Fibroblast of mammary gland (primary cell): ENCODE results near the gene ZNF366.

Experiments
- DNase-seq: peaks from one replicate; pipeline ENCODE4 v3.0.0-alpha.2; 2010; ENCODE audit warnings: low read depth
- H3K4me3 ChIP-seq: 2 replicates; pipeline ENCODE4 v1.5.1; 2011; ENCODE audit warnings: low read depth, mild to moderate bottlenecking, low read length, moderate library complexity; ENCODE audit not compliant: control insufficient read depth
- TF ChIP-seq, protein P1 (sequence below): conservative IDR thresholded peaks from 2 replicates; pipeline ENCODE4 v1.5.1; 2011; ENCODE audit warnings: low read depth, low read length, inconsistent platforms; ENCODE audit not compliant: control insufficient read depth, insufficient read depth

Gene ZNF366

DNA sequence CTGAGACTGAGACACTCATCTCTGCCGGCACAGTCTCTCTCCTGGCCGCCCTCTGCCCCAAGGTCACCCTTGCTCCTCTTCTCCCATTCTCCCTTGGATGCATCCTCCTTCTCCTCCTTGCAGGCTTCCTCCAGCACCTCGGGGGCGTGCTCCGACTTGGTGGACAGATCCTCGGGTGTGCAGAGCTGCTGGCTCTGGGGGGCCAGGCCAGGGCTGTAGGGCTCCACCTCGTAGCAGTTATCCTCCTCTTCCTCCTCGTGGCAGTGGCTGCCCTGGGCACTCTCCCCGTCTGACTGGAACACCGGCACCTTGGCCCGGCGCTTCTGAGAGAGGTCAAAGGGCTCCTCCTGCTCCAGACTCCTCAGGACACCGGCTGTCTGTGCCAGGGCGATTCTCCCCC lies 63.3 kb downstream of the ZNF366 start:
- no peak overlapping the region for H3K4me3 ChIP-seq
- TF ChIP-seq, protein P1, sequence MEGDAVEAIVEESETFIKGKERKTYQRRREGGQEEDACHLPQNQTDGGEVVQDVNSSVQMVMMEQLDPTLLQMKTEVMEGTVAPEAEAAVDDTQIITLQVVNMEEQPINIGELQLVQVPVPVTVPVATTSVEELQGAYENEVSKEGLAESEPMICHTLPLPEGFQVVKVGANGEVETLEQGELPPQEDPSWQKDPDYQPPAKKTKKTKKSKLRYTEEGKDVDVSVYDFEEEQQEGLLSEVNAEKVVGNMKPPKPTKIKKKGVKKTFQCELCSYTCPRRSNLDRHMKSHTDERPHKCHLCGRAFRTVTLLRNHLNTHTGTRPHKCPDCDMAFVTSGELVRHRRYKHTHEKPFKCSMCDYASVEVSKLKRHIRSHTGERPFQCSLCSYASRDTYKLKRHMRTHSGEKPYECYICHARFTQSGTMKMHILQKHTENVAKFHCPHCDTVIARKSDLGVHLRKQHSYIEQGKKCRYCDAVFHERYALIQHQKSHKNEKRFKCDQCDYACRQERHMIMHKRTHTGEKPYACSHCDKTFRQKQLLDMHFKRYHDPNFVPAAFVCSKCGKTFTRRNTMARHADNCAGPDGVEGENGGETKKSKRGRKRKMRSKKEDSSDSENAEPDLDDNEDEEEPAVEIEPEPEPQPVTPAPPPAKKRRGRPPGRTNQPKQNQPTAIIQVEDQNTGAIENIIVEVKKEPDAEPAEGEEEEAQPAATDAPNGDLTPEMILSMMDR: no peak
- no peak for DNase-seq

DNA sequence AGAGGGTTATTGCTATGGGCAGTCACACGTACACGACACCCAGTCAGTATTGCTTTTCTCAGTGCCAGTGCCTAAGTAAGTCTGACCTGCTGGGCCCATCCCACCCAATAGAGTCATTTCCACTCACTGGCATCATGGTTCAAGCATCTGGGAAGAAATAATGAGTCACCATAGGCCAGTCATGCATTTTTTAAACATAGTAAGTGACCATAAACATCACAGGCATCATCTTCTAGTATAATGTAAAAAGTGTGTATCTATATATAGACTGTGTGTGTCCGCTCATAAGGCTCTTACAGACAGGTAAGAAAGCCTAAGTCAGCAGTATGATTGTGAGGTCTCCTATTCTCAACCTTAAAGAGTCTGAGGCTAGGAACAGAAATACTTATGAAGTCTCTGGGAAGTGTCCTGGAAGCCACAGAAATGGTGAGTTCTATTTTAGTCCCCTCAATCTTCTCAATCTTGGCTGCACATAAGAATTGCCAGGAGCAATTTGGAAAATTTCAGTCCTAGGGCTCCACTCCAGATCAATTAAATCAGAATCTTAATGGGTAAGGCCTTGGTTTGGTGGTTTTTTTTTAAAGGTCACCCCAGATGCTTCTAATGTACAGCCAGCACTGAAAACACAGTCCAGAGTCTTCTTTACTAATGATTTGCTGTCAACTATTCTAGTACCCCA lies 65.2 kb downstream of the ZNF366 start:
- TF ChIP-seq, protein P1: no peak
- DNase-seq: peak; percentile 98
- H3K4me3 ChIP-seq: no peak overlapping the region

DNA sequence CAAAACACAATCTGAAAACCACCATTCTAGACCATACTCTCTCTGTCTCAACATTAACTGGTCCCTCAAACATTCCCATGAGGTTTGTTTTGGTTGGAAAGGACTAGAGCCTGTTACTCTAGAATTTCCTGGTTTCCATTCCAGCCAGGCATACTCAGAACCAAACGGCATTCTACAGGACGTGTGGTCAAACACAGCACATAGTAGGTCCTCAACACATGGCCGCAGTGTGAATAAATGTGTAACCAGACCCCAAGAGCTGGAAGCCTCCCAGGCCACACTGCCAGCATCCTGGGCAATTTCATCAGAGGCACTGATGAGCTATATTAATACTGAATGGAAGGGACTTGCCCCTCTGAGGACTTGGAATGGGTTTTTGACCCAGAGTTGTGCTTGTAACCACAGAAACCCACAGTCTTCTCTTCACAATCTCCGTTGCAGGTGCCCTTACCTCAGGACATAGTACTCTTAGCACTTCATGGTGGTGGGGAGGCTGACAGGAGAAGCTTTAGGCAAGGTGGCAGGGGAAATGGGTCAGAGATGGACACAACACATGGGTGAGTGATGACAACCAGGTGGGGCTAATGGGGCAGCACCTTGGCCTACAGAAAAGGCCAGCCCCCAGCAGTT lies 66.0 kb downstream of the ZNF366 start:
- H3K4me3 ChIP-seq: no peak overlapping the region
- DNase-seq: peak; percentile 41
- TF ChIP-seq, protein P1: no peak

DNA sequence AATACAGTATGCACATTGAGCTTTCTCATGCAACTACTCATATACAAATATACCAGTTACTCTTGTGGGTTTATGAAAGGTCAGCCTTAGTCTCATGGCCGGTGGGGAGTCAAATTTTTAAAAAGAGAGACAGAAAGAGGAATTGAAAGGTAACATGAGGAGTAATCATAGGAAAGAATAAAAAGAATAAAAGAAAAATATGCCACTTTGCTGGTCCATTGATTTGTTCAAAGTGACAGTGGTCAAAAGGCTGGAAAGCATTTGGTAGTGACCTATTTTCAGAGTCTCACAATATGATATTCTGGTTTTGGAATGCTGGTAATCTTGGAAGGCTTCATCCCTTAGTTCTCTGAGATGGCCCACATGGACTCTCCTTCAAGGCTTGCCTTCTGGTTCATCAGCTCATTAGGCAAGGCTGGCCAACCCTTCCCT lies 67.0 kb downstream of the ZNF366 start:
- TF ChIP-seq, protein P1: no peak
- DNase-seq: no peak
- no peak overlapping the region for H3K4me3 ChIP-seq

DNA sequence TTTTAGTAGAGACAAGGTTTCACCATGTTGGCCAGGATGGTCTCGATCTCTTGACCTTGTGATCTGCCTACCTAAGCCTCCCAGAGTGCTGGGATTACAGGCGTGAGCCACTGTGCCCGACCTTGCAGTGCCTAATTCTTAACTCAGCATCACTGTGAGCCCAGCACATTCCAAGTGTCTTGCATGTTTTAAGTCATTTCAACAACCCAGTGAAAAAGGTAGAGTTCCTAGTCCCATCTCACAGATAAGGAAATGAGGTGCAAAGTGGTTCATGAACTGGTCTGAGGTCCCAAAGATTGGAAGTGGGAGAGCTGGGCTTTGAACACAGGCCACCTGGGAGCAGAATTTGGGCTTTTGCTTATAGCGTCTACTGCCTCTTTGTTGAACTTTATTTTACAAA lies 68.0 kb downstream of the ZNF366 start:
- H3K4me3 ChIP-seq: no peak overlapping the region
- no peak for DNase-seq
- TF ChIP-seq, protein P1: no peak

DNA sequence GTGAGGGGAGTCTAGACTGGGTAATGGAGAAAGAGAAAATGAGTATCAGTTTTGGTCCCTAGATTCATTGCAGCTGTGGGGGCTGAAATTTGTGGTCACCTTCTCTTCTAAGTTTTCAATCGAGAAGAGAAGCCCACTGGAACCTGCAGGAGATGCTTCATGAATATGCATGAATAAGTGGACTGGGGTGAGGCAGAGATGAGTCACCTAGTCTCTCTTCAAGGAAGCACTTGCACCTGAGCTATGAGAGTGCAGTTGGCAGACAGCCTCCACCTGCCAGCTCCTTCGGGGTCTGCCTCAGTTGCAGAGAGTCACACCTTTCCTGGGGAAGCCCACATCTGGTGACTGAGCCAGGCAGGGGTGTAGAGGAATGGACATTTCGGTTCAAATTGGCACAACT lies 69.1 kb downstream of the ZNF366 start:
- DNase-seq: peak; percentile 26
- H3K4me3 ChIP-seq: no peak overlapping the region
- TF ChIP-seq, protein P1: no peak
